ENCODE measurements around the gene KIF5C.

The KIF5C gene

GRCh38 chr2:149042881-149043280 lies 167.9 kb downstream of the KIF5C start:
- Histone ChIP-seq H3K9ac (ENCODE audit: low read depth, low read length, poor library complexity, severe bottlenecking) (no peak overlapping the region), H3K36me3 (ENCODE audit: insufficient read depth, low read length) (no peaks in the 10 kb centered on the region), H3F3A (ENCODE audit: low read depth) (no peaks in the 10 kb centered on the region), H3K9me3 (ENCODE audit: insufficient read depth, low read depth, low read length) (0 out of 2 replicates have a peak, but pooled peaks cover 3% of the 10 kb centered on the region), H3K9me2 (replicated peaks; ENCODE audit: low read depth, low read length) (no peaks in the 10 kb centered on the region), H4K20me1 (ENCODE audit: insufficient read depth, low read length, poor library complexity, severe bottlenecking) (no peaks in the 10 kb centered on the region), H3K27me3 (ENCODE audit: insufficient read depth, low read length, poor library complexity, severe bottlenecking) (no peaks in the 10 kb centered on the region), H3K4me2 (ENCODE audit: low read depth, low read length, poor library complexity, severe bottlenecking) (no peak overlapping the region), H3K4me3 (ENCODE audit: low read length, poor library complexity, severe bottlenecking) (no peak overlapping the region), H3K4me1 (ENCODE audit: insufficient read depth, low read length, poor library complexity, severe bottlenecking) (no peaks in the 10 kb centered on the region), H2AFZ (ENCODE audit: low read length) (no peak overlapping the region), H3K79me2 (ENCODE audit: insufficient read depth, low read length) (no peaks in the 10 kb centered on the region)
- no peak for TF ChIP-seq EZH2phosphoT487 (IDR thresholded peaks at IDR 0.05; ENCODE audit: borderline replicate concordance)
- TF ChIP-seq CTCF (conservative IDR thresholded peaks at IDR 0.05; ENCODE audit: low read length), result no peak

DNA sequence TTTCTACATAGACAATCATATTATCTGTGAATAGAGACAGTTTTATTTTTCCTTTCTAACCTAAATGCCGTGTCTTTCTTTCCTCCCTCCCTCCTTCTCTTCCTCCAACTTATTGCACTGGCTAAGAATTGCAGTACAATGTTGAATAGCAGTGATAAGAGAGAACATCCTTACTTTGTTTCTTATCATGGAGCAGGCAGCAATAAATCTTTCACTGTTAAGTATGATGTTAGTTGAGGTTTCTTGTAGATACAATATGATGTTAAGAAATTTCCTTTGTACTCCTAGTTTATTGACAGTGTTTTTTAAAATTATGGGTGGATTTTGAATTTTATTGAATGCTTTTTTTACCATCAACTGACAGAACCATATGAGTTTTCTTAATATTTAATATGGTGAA lies 169.5 kb downstream of the KIF5C start:
- H2AFZ ChIP-seq (ENCODE audit: low read length), result no peak overlapping the region
- H3K9ac ChIP-seq (ENCODE audit: low read depth, low read length, poor library complexity, severe bottlenecking), result no peak overlapping the region
- no peaks in the 10 kb centered on the region for H3K27me3 ChIP-seq (ENCODE audit: insufficient read depth, low read length, poor library complexity, severe bottlenecking)
- H3K4me1 ChIP-seq (ENCODE audit: insufficient read depth, low read length, poor library complexity, severe bottlenecking), result no peaks in the 10 kb centered on the region
- no peaks in the 10 kb centered on the region for H4K20me1 ChIP-seq (ENCODE audit: insufficient read depth, low read length, poor library complexity, severe bottlenecking)
- no peak overlapping the region for H3K4me2 ChIP-seq (ENCODE audit: low read depth, low read length, poor library complexity, severe bottlenecking)
- no peaks in the 10 kb centered on the region for H3K9me2 ChIP-seq (replicated peaks; ENCODE audit: low read depth, low read length)
- no peaks in the 10 kb centered on the region for H3K79me2 ChIP-seq (ENCODE audit: insufficient read depth, low read length)
- no peaks in the 10 kb centered on the region for H3K36me3 ChIP-seq (ENCODE audit: insufficient read depth, low read length)
- H3K9me3 ChIP-seq (ENCODE audit: insufficient read depth, low read depth, low read length), result 0 out of 2 replicates have a peak, but pooled peaks cover 3% of the 10 kb centered on the region
- no peaks in the 10 kb centered on the region for H3F3A ChIP-seq (ENCODE audit: low read depth)
- no peak overlapping the region for H3K4me3 ChIP-seq (ENCODE audit: low read length, poor library complexity, severe bottlenecking)
- TF ChIP-seq CTCF (conservative IDR thresholded peaks at IDR 0.05; ENCODE audit: low read length) (no peak), EZH2phosphoT487 (IDR thresholded peaks at IDR 0.05; ENCODE audit: borderline replicate concordance) (no peak)

- Histone ChIP-seq H3K9ac (ENCODE audit: low read depth, low read length, poor library complexity, severe bottlenecking) (no peak overlapping the region), H3K79me2 (ENCODE audit: insufficient read depth, low read length) (no peaks in the 10 kb centered on the region), H3K36me3 (ENCODE audit: insufficient read depth, low read length) (no peaks in the 10 kb centered on the region), H3K4me1 (ENCODE audit: insufficient read depth, low read length, poor library complexity, severe bottlenecking) (no peaks in the 10 kb centered on the region), H3K4me3 (ENCODE audit: low read length, poor library complexity, severe bottlenecking) (no peak overlapping the region), H3F3A (ENCODE audit: low read depth) (no peaks in the 10 kb centered on the region), H3K27me3 (ENCODE audit: insufficient read depth, low read length, poor library complexity, severe bottlenecking) (no peaks in the 10 kb centered on the region), H3K4me2 (ENCODE audit: low read depth, low read length, poor library complexity, severe bottlenecking) (no peak overlapping the region), H3K9me3 (ENCODE audit: insufficient read depth, low read depth, low read length) (0 out of 2 replicates have a peak, but pooled peaks cover 3% of the 10 kb centered on the region), H2AFZ (ENCODE audit: low read length) (no peak overlapping the region), H3K9me2 (replicated peaks; ENCODE audit: low read depth, low read length) (no peaks in the 10 kb centered on the region), H4K20me1 (ENCODE audit: insufficient read depth, low read length, poor library complexity, severe bottlenecking) (no peaks in the 10 kb centered on the region)
- TF ChIP-seq EZH2phosphoT487 (IDR thresholded peaks at IDR 0.05; ENCODE audit: borderline replicate concordance) (no peak), CTCF (conservative IDR thresholded peaks at IDR 0.05; ENCODE audit: low read length) (no peak)
Observed at GRCh38 chr2:149047118-149047517, 172.1 kb downstream of the KIF5C start.
